Cardiac fibroblast (primary cell): Measurements from ENCODE around the gene IRF2BP2.

Experiments
- DNase-seq, 2 donors: peaks; one replicate each; pipeline versions ENCODE4 v3.0.0 to v3.0.0-alpha.2; 2010; ENCODE audit warnings: low read depth in 2 of 2
- H3K4me3 ChIP-seq, 2 donors: replicated peaks in 1 of 2; 1 replicate in 1 of 2; 2 replicates in 1 of 2; pipeline ENCODE4 v1.5.1; 2011; ENCODE audit warnings: low read depth in 2 of 2, low read length in 2 of 2, mild to moderate bottlenecking in 2 of 2, moderate library complexity in 1 of 2
- TF ChIP-seq, protein P1 (sequence below): IDR thresholded peaks from one replicate; pipeline ENCODE4 v1.5.1; 2011; ENCODE audit warnings: low read depth, mild to moderate bottlenecking, low read length, inconsistent platforms

Gene IRF2BP2

DNA sequence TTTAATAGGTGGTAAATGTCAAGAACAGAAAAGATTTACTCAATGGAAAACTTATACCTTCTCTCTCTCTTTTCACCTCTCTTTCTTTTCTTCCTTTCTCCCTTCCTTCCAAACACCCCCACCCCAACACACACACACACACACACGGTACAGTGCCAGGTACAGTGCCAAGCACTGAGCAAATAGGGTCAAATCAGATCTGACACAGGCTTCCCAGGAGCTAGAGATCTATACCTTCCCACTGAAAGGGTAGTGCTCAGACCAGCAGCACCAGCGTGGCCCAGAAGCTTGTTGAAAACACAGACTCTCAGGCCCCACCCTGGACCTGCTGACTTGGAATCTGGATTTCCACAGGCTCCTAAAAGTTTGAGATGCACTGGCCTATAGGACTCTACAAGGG is 31.9 kb downstream of the IRF2BP2 start:
- no peak for DNase-seq
- H3K4me3 ChIP-seq, result no peak overlapping the region
- TF ChIP-seq, protein P1, sequence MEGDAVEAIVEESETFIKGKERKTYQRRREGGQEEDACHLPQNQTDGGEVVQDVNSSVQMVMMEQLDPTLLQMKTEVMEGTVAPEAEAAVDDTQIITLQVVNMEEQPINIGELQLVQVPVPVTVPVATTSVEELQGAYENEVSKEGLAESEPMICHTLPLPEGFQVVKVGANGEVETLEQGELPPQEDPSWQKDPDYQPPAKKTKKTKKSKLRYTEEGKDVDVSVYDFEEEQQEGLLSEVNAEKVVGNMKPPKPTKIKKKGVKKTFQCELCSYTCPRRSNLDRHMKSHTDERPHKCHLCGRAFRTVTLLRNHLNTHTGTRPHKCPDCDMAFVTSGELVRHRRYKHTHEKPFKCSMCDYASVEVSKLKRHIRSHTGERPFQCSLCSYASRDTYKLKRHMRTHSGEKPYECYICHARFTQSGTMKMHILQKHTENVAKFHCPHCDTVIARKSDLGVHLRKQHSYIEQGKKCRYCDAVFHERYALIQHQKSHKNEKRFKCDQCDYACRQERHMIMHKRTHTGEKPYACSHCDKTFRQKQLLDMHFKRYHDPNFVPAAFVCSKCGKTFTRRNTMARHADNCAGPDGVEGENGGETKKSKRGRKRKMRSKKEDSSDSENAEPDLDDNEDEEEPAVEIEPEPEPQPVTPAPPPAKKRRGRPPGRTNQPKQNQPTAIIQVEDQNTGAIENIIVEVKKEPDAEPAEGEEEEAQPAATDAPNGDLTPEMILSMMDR, result no peak

DNA sequence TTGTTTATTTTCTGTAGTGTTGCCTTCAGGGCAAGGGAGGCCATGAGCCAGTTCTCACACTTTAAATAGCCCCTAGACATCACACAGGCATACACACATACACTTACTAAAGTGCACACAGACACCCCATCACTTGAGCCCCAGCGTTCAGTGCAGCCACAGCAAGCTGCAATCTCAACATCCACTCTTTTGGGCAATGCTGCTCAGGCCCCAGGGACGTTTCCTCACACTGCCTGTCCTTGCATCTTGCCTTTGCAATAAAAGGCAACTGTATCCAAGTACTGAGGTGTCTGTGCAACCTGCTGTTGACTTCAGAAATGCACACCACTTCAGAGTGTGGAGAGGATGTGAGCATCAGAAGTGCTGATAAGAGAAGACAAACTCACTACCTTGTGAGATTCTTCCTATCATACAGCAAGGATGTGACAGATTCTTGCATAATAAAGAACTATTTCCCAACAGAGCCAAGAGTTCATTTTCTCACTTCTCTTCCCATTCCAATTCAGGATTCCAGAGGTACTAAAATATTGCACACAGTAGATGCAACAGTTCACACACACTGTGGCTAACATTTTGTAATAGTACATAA is 36.2 kb downstream of the IRF2BP2 start:
- H3K4me3 ChIP-seq, result no peak overlapping the region
- DNase-seq, result peak; percentile 25 to 56
- TF ChIP-seq, protein P1, result no peak

DNA sequence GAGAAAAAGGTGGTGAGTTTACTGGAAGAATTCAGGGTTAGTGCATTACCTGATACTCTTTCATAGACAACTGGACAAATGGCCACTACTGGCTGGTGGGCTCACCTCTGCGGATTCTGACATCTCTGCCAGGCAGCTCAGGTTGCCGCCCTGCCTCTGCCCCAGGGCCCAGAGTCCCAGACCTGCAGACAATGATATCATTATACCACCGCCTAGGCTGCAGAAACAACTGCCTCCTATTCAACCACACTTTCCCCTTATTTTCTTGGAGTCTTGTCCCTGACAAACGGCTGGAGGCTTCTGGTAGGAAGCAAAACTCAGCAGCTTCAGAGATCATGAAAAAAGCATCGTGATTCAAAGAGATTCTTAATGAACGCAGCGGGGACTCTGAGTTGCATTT is 37.0 kb downstream of the IRF2BP2 start:
- TF ChIP-seq, protein P1, result no peak
- no peak for DNase-seq
- no peak overlapping the region for H3K4me3 ChIP-seq

DNA sequence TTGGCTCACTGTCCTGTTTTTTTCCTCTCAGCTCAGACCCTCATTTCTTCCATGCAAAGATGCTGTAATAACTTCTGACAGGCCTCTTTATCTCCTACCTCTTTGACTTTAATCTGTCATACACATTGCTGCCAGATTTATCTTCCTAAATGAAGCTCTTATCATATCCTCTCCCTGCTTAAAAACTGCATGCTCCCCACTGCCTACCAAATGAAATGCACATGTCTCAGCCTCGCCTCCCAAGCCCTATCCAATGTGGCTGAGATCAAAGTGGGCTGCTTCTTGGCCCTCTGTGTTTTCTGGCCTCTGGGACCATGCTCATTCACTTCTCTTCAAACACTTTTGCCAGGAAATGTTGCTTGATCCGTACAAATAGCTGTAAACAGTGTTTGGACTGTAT is 38.3 kb downstream of the IRF2BP2 start:
- H3K4me3 ChIP-seq, result no peak overlapping the region
- TF ChIP-seq, protein P1, result no peak
- no peak for DNase-seq

DNA sequence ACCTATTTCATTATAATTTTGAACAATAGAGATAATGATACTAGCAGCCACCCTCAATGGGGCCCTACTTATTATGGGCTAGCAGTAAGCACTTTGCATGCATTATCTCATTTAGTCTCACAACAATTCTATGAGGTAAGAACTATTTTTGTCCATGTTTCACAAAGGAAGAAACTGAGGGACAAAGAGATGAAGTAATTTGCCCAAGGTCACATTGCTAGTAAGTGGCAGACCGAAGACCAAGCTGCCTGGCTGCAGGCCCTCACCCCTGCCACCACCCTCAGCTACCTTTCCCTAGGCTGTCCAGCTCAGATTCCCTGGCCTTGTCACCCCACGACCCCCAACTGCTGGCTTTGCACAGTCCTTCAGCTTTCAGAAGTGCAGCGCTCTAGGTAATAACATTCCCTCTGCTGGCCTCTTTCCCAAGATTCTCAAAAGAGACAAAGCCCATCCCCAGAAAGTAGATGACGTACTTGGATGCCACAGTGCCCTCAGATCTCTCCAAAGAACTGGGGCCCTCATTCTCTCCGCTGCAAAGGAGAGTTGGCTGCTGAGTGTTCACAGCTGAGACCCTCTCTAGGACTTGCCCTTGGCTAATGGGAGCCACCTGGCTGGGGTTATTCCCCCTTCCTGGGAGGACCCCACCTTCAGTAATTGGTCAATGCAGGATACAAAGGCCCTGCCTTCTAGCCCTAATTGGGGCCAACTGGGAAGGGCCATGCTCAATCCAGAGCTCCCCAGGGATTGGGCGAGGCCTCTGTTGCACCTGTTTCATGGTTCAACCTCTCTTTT is 39.5 kb downstream of the IRF2BP2 start:
- DNase-seq, result no peak
- H3K4me3 ChIP-seq, result no peak overlapping the region
- TF ChIP-seq, protein P1, result no peak

DNA sequence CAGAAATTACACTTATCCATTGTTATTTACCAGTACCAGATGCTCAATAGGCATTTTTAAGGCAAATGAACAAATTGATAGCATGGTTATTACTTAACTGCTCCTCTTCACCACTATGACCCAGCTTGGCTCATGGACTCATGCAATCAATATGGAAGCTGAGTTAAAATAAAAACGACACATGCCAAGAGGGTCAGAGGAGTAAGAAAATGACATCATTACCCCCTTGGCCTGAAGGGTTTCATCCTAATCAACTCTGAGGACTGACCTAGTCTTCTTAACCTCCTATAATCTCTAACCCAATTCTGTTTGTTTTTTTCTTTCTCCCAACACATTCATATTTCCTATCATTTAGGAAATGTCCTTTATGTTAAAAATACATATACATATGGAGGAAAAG is 41.6 kb downstream of the IRF2BP2 start:
- H3K4me3 ChIP-seq, result no peak overlapping the region
- TF ChIP-seq, protein P1, result no peak
- DNase-seq, result no peak
